ENCODE data around the gene ATP2B3.

- TF ChIP-seq ZBTB7A (IDR thresholded peaks at IDR 0.05; ENCODE audit: borderline replicate concordance, control insufficient read depth, low read depth, low read length) (no peak), HNRNPUL1 (IDR thresholded peaks at IDR 0.05; ENCODE audit: low read length) (no peak), CREB1 (IDR thresholded peaks at IDR 0.05) (no peak), CREB1 (CRISPR knock-in tag; IDR thresholded peaks at IDR 0.05) (no peak), CREBBP (IDR thresholded peaks at IDR 0.05; ENCODE audit: low read depth, low read length) (no peak), CTCF (IDR thresholded peaks at IDR 0.05 in 2 of 3, conservative IDR thresholded peaks at IDR 0.05 in 1 of 3; ENCODE audit: insufficient read depth in 2 of 3, low read depth in 1 of 3, low read length in 3 of 3) (no peak), HEY1 (CRISPR knock-in tag; IDR thresholded peaks at IDR 0.05; ENCODE audit: borderline replicate concordance) (no peak), GATAD2B (IDR thresholded peaks at IDR 0.05; ENCODE audit: borderline replicate concordance) (no peak), HDAC1 (IDR thresholded peaks at IDR 0.05) (no peak)
Observed at GRCh38 chrX:153595859-153596857, 78.7 kb downstream of the ATP2B3 start.

Data from K562 (cell line).